ENCODE data around the gene SS18. TPM values are rescaled to one million over a fixed set of nuclear protein-coding genes. Genes with fewer than 3 reads are reported as not detected.

The SS18 gene, protein sequence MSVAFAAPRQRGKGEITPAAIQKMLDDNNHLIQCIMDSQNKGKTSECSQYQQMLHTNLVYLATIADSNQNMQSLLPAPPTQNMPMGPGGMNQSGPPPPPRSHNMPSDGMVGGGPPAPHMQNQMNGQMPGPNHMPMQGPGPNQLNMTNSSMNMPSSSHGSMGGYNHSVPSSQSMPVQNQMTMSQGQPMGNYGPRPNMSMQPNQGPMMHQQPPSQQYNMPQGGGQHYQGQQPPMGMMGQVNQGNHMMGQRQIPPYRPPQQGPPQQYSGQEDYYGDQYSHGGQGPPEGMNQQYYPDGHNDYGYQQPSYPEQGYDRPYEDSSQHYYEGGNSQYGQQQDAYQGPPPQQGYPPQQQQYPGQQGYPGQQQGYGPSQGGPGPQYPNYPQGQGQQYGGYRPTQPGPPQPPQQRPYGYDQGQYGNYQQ
- total RNA-seq (2022; extraction: Qiagen RNA extraction), result 49.4 to 61.2 TPM (median 56.8 TPM) in 5 replicates

DNA sequence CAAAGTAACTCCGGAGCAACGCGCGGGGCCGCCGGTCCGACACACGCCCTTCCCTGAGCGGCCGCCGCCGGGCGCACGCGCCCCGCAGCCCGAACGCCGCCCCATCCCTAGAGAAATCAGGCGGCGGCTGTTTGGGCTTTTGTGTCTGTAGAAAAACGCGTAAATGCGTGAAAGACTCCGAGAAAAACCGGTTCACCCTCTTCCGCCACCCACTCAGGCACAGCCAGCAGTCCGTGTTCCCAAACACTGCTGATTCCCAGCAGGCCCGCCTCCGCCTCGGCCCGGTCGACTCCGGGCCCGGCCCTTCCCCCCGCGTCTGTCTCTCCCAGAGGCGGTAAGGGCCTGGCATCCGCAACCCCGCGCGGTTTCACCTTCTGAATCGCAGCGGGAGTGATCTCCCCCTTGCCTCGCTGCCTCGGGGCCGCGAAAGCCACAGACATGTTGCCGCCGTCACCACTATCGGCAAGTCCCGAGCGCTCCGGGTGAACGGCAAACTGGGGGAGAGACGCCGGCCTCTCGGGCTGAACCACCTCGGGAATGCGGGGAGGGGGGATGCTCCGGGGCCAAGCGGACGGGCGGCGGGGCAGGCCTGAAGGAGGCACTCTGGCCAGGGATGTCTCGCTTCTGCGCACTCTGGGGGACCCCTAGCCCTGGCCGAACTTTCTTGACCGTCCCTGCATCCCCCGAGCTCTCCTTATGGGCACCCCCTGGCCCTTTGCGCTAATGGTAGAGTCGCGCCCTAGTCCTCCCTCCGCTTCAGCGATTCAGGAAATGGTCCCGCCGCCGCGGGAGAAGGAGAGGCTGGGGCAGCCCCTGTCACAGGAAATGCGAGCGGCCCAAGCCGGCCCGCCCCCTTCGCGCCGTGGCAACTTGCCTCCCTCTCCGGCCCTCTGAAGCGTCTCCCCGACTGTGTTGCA is at the start of gene SS18:
Gene SS18 (minus strand): TSS at position 484 of the 917 bp plus-strand sequence. CDS start 44 bp downstream, at position 440.

DNA sequence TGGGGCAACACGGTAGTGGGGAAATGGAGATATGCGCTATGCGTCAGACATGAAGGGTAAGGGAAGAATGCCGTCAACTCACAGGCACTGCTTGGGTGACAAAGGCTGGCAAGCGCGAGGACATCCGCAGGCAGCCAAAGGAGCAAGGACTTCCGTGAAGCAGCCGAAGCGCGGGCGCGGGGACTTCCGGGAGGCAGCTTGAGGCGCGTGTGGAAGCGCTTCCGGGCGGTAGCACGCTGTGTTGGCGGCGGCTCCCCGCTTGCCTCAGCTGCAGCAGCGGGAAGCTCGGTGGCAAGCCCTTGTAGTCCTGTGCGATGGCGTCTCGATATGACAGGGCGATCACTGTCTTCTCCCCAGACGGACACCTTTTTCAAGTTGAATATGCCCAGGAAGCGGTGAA is 43.2 kb upstream of the SS18 start, which contains the start of gene PSMA8:
Gene PSMA8 (plus strand): TSS at position 218 of the 400 bp plus-strand sequence. CDS start 97 bp downstream, at position 315.

Other genes starting within 250 kb of the SS18 start
- gene PSMA8, start 43.3 kb upstream of the SS18 start, total RNA-seq (2022; extraction: Qiagen RNA extraction), result not detected in 5 replicates
- 3.9 to 5.5 TPM (median 5.0 TPM) in 5 replicates for gene TAF4B, start 135.8 kb upstream of the SS18 start, total RNA-seq (2022; extraction: Qiagen RNA extraction)